IMR-90 (cell line): ENCODE measurements around the gene ZNF407. TPM values are rescaled to one million over a fixed set of nuclear protein-coding genes. Genes with fewer than 3 reads are reported as not detected.
A peak's percentile ranks its signal among the peaks of the same experiment; 100 is the strongest.

Experiments
- ATAC-seq: fragments of 200-7000 bp; cut with Tn5 transposase; 2 replicates; pipeline ENCODE4 v1.9.1; 2020; ENCODE audit warnings: low read depth, mild to moderate bottlenecking, moderate library complexity
- BruUV-seq: library from RNA; stranded (reverse); fragments of 400-500 nt; replicated peaks from 2 replicates; lab custom pipeline; 2021; lab: Mats Ljungman, UMichigan
- CTCF ChIA-PET: fragments of 300-600 bp; formaldehyde crosslinking; extraction: SDS; loops from one replicate; lab custom pipeline; 2021; ENCODE audit warnings: antibody characterized with exemption; lab: Yijun Ruan, JAX
- POLR2A ChIA-PET: fragments of 300-600 bp; sonication (Branson Sonifier 250); formaldehyde crosslinking; loops from one replicate; lab custom pipeline; 2022; ENCODE audit warnings: antibody characterized with exemption; ENCODE audit not compliant: unreplicated experiment; lab: Charles Lee
- DNase-seq: peaks from one replicate; pipeline ENCODE4 v3.0.0; 2013
- H2AFZ ChIP-seq: replicated peaks from 2 replicates; pipeline ENCODE3; 2013; ENCODE audit warnings: low read length, mild to moderate bottlenecking; ENCODE audit not compliant: poor library complexity
- H2AK5ac ChIP-seq: 2 replicates; pipeline ENCODE4 v1.6.1; 2013; ENCODE audit warnings: low read depth, low read length, inconsistent platforms
- H2AK9ac ChIP-seq: replicated peaks from 2 replicates; pipeline ENCODE3; 2013; ENCODE audit warnings: mild to moderate bottlenecking, low read depth, low read length, moderate library complexity; ENCODE audit not compliant: poor library complexity
- H2BK120ac ChIP-seq: 2 replicates; pipeline ENCODE4 v1.6.1; 2013; ENCODE audit warnings: low read depth, low read length, inconsistent platforms
- H2BK15ac ChIP-seq: 3 replicates; pipeline ENCODE4 v1.6.1; 2013; ENCODE audit warnings: low read depth, low read length, inconsistent platforms
- H2BK20ac ChIP-seq: 2 replicates; pipeline ENCODE4 v1.6.1; 2013; ENCODE audit warnings: low read depth, mild to moderate bottlenecking, inconsistent platforms, low read length, moderate library complexity
- H2BK5ac ChIP-seq: 2 replicates; pipeline ENCODE4 v1.6.1; 2013; ENCODE audit warnings: mild to moderate bottlenecking, low read depth, low read length, inconsistent platforms; ENCODE audit not compliant: poor library complexity, severe bottlenecking
- H3K14ac ChIP-seq: replicated peaks from 2 replicates; pipeline ENCODE4 v1.6.1; 2013; ENCODE audit warnings: low read depth, low read length, inconsistent platforms
- H3K18ac ChIP-seq: 2 replicates; pipeline ENCODE4 v1.6.1; 2013; ENCODE audit warnings: low read depth, low read length, control low read depth
- H3K23ac ChIP-seq: 2 replicates; pipeline ENCODE4 v1.6.1; 2013; ENCODE audit warnings: low read depth, low read length, inconsistent platforms
- H3K27ac ChIP-seq: 2 replicates; pipeline ENCODE4 v1.5.1; 2013; ENCODE audit warnings: mild to moderate bottlenecking, control low read depth, low read length; ENCODE audit not compliant: insufficient read depth
- H3K27me3 ChIP-seq: 2 replicates; pipeline ENCODE4 v1.6.1; 2013; ENCODE audit warnings: low read length; ENCODE audit not compliant: control insufficient read depth, insufficient read depth
- H3K36me3 ChIP-seq: 2 replicates; pipeline ENCODE4 v1.6.1; 2013; ENCODE audit warnings: low read length, mixed read lengths; ENCODE audit not compliant: control insufficient read depth, insufficient read depth
- H3K4ac ChIP-seq: 2 replicates; pipeline ENCODE4 v1.6.1; 2013; ENCODE audit warnings: low read depth, low read length, inconsistent platforms
- H3K4me1 ChIP-seq: 2 replicates; pipeline ENCODE4 v1.6.1; 2013; ENCODE audit warnings: low read length, mixed read lengths; ENCODE audit not compliant: control insufficient read depth, insufficient read depth
- H3K4me2 ChIP-seq: 2 replicates; pipeline ENCODE4 v1.6.1; 2013; ENCODE audit warnings: low read depth, mild to moderate bottlenecking, control low read depth, low read length, moderate library complexity
- H3K4me3 ChIP-seq: 2 replicates; pipeline ENCODE4 v1.5.1; 2013; ENCODE audit warnings: low read depth, mild to moderate bottlenecking, control low read depth, low read length, moderate library complexity; ENCODE audit not compliant: insufficient read depth
- H3K56ac ChIP-seq: 2 replicates; pipeline ENCODE4 v1.6.1; 2013; ENCODE audit warnings: low read length, inconsistent platforms; ENCODE audit not compliant: insufficient read depth; ENCODE audit errors: extremely low read depth
- H3K79me1 ChIP-seq, 2 experiments: 2 replicates each; pipeline ENCODE4 v1.6.1; 2013; ENCODE audit warnings: low read length in 2 of 2, inconsistent platforms in 1 of 2, low read depth in 1 of 2
- H3K9ac ChIP-seq: 2 replicates; pipeline ENCODE4 v1.6.1; 2013; ENCODE audit warnings: low read depth, low read length, control low read depth
- H3K9me1 ChIP-seq: 2 replicates; pipeline ENCODE4 v1.6.1; 2013; ENCODE audit warnings: low read length, inconsistent platforms; ENCODE audit not compliant: insufficient read depth
- H3K9me3 ChIP-seq: 2 replicates; pipeline ENCODE4 v1.6.1; 2013; ENCODE audit warnings: low read length; ENCODE audit not compliant: control insufficient read depth, insufficient read depth
- H4K20me1 ChIP-seq: 2 replicates; pipeline ENCODE4 v1.6.1; 2013; ENCODE audit warnings: low read length, inconsistent platforms; ENCODE audit not compliant: insufficient read depth
- H4K5ac ChIP-seq: 2 replicates; pipeline ENCODE4 v1.6.1; 2013; ENCODE audit warnings: mild to moderate bottlenecking, low read depth, low read length, control low read depth
- H4K8ac ChIP-seq, 2 experiments: 2 replicates each; pipeline ENCODE4 v1.6.1; 2013; ENCODE audit warnings: low read depth in 2 of 2, low read length in 2 of 2, control low read depth in 1 of 2, inconsistent platforms in 1 of 2
- H4K91ac ChIP-seq: 2 replicates; pipeline ENCODE4 v1.6.1; 2013; ENCODE audit warnings: low read depth, low read length, inconsistent platforms; ENCODE audit not compliant: insufficient read depth
- BHLHE40 ChIP-seq: fragments of 150-350 bp; IDR thresholded peaks from 2 replicates; pipeline ENCODE4 v1.6.1; 2016; ENCODE audit warnings: mild to moderate bottlenecking, low read depth, low read length
- CEBPB ChIP-seq: IDR thresholded peaks from 2 replicates; pipeline ENCODE4 v1.6.1; 2012; ENCODE audit warnings: low read depth, low read length, improper control_type of control experiment
- CHD1 ChIP-seq: IDR thresholded peaks from 2 replicates; pipeline ENCODE4 v1.6.1; 2012; ENCODE audit warnings: low read depth, low read length, improper control_type of control experiment
- CTCF ChIP-seq: conservative IDR thresholded peaks from 2 replicates; pipeline ENCODE4 v1.5.1; 2012; ENCODE audit warnings: mild to moderate bottlenecking, low read depth, low read length, improper control_type of control experiment
- ELK1 ChIP-seq: fragments of 150-350 bp; IDR thresholded peaks from 2 replicates; pipeline ENCODE4 v1.6.1; 2016; ENCODE audit warnings: low read depth, mild to moderate bottlenecking, low read length, moderate library complexity, borderline replicate concordance
- FOS ChIP-seq: fragments of 150-350 bp; IDR thresholded peaks from 2 replicates; pipeline ENCODE4 v1.6.1; 2016; ENCODE audit warnings: low read depth, low read length
- MAZ ChIP-seq: IDR thresholded peaks from 2 replicates; pipeline ENCODE4 v1.6.1; 2012; ENCODE audit warnings: low read depth, mild to moderate bottlenecking, low read length, improper control_type of control experiment, moderate library complexity, borderline replicate concordance
- NFE2L2 ChIP-seq: fragments of 150-350 bp; IDR thresholded peaks from 2 replicates; pipeline ENCODE4 v1.6.1; 2016; ENCODE audit warnings: low read depth, mild to moderate bottlenecking, low read length
- POLR2A ChIP-seq: IDR thresholded peaks from 2 replicates; pipeline ENCODE4 v1.6.1; 2012; ENCODE audit warnings: mild to moderate bottlenecking, low read depth, low read length
- RAD21 ChIP-seq: IDR thresholded peaks from 2 replicates; pipeline ENCODE4 v1.6.1; 2012; ENCODE audit warnings: low read length, improper control_type of control experiment
- RCOR1 ChIP-seq: IDR thresholded peaks from 2 replicates; pipeline ENCODE4 v1.6.1; 2012; ENCODE audit warnings: mild to moderate bottlenecking, low read length, improper control_type of control experiment; ENCODE audit not compliant: insufficient replicate concordance
- RFX5 ChIP-seq: IDR thresholded peaks from 2 replicates; pipeline ENCODE4 v1.8.0; 2012; ENCODE audit warnings: low read depth, mild to moderate bottlenecking, low read length, moderate library complexity
- SMC3 ChIP-seq: fragments of 150-350 bp; IDR thresholded peaks from 2 replicates; pipeline ENCODE4 v1.6.1; 2016; ENCODE audit warnings: low read depth, mild to moderate bottlenecking, antibody characterized with exemption, low read length, moderate library complexity
- USF2 ChIP-seq: fragments of 150-350 bp; IDR thresholded peaks from 2 replicates; pipeline ENCODE4 v1.6.1; 2017; ENCODE audit warnings: mild to moderate bottlenecking, antibody characterized with exemption, low read length, low read depth
- WGBS, 2 experiments: methylation state at CpG; one replicate each; pipeline versions ENCODE4 v1.1.5 to v1.1.7; 2013; ENCODE audit warnings: missing lambda C conversion rate in 2 of 2; ENCODE audit not compliant: insufficient read length in 1 of 2; ENCODE audit errors: extremely low coverage in 2 of 2; 5-methylcytosine and 5-hydroxymethylcytosine counted together
- dilution Hi-C: fragments of 300-500 bp; cut with HindIII; formaldehyde crosslinking; loops from one replicate; pipeline ENCODE4 v1.14.3; 2018; ENCODE audit warnings: low sequenced_read_pairs; ENCODE audit not compliant: unreplicated experiment
- in situ Hi-C: fragments of 300-500 bp; cut with MboI; formaldehyde crosslinking; loops from 3 replicates; pipeline ENCODE4 v1.14.3; 2019; ENCODE audit warnings: low sequenced_read_pairs, inconsistent platforms, mixed read lengths
- intact Hi-C: fragments of 100-400 bp; cut with micrococcal nuclease; formaldehyde crosslinking; loops from 2 replicates; pipeline ENCODE4 v1.10.0; 2022
- polyA plus RNA-seq, 3 experiments: library from polyadenylated mRNA; depleted of rRNA; stranded (reverse); fragments of >200 nt; gene quantifications; 2 replicates each; pipeline ENCODE4 v1.2.3, GENCODE V29; 2012; ENCODE audit warnings: low replicate concordance in 1 of 3
- total RNA-seq: library from RNA; depleted of rRNA; stranded (reverse); fragments of >200 nt; gene quantifications from 2 replicates; pipeline ENCODE4 v1.2.3, GENCODE V29; 2012

The ZNF407 gene
- total and polyA plus RNA-seq, 2 of the 4 experiments (the other 2 are of a cell fraction) = 3.1 to 20.1 TPM

DNA sequence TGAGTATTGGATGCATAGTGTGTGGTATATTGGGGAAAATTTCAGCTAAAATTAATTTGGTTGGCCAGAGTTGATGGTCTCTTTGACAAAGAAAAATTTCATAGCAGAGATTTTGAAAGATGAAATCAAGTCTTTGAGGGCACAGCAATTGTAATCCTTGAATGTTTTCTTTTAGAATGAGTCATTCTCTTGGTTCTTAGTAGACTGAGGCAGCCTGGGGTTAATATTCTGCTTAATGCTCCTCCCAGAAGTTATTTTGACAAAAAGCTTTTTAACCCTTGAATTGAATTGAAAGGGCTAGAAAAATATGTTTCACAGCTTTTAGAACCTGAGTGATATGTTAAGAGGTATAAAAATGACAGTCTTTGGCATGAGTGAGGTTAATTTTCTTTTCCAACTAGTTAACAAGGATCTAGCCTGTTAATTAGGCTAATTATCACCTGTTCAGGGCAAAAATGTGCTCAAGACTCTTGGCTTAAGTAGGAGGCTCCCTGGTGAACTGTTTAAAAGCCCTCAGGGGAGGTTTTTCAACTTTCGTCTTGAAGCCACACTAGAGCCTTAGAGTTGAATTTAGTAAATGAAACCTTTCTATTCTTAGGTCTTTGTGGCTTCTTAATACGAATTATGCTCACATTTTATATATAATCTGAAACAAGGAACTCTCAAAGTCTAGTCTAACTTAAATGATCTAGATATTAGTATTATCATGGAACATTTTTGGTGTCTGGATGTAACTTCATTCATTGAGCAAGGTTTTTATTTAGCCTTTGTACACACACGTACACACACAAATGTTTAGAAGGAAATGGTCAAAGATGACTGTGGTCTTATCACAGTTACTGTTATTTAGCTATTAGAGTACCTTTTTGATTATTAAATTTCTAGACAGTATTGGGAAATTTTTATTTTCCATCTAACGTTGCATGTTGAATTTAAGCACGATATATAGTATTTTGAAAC is 272.5 kb downstream of the ZNF407 start:
- Histone ChIP-seq H3K9me3 (no peaks in the 10 kb centered on the region), H2BK5ac (no peak overlapping the region), H3K23ac (no peak overlapping the region), H2AFZ (no peak overlapping the region), H2BK120ac (no peak overlapping the region), H3K36me3 (no peaks in the 10 kb centered on the region), H3K56ac (no peak overlapping the region; the same call in 1 of the 2 replicates), H4K20me1 (no peaks in the 10 kb centered on the region), H3K27ac (no peak overlapping the region), H2AK9ac (no peak overlapping the region), H4K8ac (no peak overlapping the region), H2BK20ac (no peak overlapping the region), H3K9ac (no peak overlapping the region), H3K14ac (no peak overlapping the region), H3K18ac (no peak overlapping the region), H2BK15ac (no peak overlapping the region), H3K9me1 (peaks cover 3% of the 10 kb centered on the region; the same call in 1 of the 2 replicates), H3K4me3 (no peak overlapping the region), H4K91ac (no peak overlapping the region), H4K5ac (no peak overlapping the region), H2AK5ac (no peak overlapping the region), H3K4me1 (peaks cover 4% of the 10 kb centered on the region), H3K4me2 (no peak overlapping the region), H3K79me1 (no peaks in the 10 kb centered on the region; a peak in 1 of 4 replicates), H3K27me3 (no peaks in the 10 kb centered on the region), H3K4ac (no peak overlapping the region)
- ChIA-PET POLR2A (no interaction called here), CTCF (no interaction called here)
- DNase-seq (peak; percentile 2), ATAC-seq (peak; percentile 53)
- intact Hi-C loops = no loop called here
- BruUV-seq = no TSS peak
- dilution Hi-C loops = no loop called here
- WGBS, 2 experiments = no CpG with 5 or more reads among the region's 5 CpGs
- in situ Hi-C loops = no loop called here
- TF ChIP-seq BHLHE40 = no peak
- TF ChIP-seq SMC3 = no peak
- TF ChIP-seq USF2 = no peak
- TF ChIP-seq NFE2L2 = no peak
- no peak for TF ChIP-seq MAZ
- no peak for TF ChIP-seq POLR2A
- no peak for TF ChIP-seq ELK1
- TF ChIP-seq CHD1 = no peak
- TF ChIP-seq CEBPB = no peak
- no peak for TF ChIP-seq FOS
- no peak for TF ChIP-seq RCOR1
- TF ChIP-seq RAD21 = no peak
- TF ChIP-seq CTCF = no peak
- TF ChIP-seq RFX5 = no peak
